ENCODE data around the gene GSX1.
"Not testable (repeated sequence)": the region's sequence is repeated elsewhere in the genome, so short reads cannot be mapped to it uniquely, and the experiment has no call there.

GSX1 gene

GRCh38 chr13:27792393-27793218 is at the start of gene GSX1:
TSS of gene GSX1 (plus strand) at chr13:27792483. CDS start at chr13:27792691, 208 bp downstream.
- TF ChIP-seq CTCF (conservative IDR thresholded peaks at IDR 0.05; ENCODE audit: low read depth, low read length) = no peak
- DNase-seq (ENCODE audit: low read depth) = peak; percentile 80
- no peak within 1 kb of the TSS for H3K4me3 ChIP-seq (ENCODE audit: low read depth, low read length)

DNA sequence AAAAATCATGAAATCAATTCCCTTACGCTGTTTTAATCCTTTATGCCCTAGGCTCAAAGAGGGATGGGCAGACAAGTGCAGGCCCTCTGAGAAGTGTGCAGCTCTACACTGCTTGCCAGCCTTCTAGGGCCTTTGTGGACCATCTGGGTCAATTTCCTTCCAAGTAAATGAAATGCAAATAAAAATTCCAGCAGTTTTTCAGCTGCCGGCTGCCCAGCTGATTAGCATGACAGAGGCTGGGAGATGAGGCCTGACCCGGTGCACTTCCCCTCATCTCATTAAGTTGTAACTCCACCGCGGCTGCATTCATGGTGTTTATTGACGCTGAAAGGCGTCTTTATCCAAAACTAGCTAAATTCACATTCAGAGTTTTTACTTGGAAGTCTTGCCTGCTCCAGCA is 47.5 kb upstream of the GSX1 start:
- no peak for TF ChIP-seq CTCF (conservative IDR thresholded peaks at IDR 0.05; ENCODE audit: low read depth, low read length)
- no peak for DNase-seq (ENCODE audit: low read depth)

GRCh38 chr13:27745301-27745700 is 47.0 kb upstream of the GSX1 start:
- H3K4me3 ChIP-seq (ENCODE audit: low read depth, low read length) = no peak overlapping the region
- no peak for TF ChIP-seq CTCF (conservative IDR thresholded peaks at IDR 0.05; ENCODE audit: low read depth, low read length)
- DNase-seq (ENCODE audit: low read depth) = no peak

More for the DNA sequence above, 47.5 kb upstream of the GSX1 start:
- H3K4me3 ChIP-seq (ENCODE audit: low read depth, low read length) = no peak overlapping the region

DNA sequence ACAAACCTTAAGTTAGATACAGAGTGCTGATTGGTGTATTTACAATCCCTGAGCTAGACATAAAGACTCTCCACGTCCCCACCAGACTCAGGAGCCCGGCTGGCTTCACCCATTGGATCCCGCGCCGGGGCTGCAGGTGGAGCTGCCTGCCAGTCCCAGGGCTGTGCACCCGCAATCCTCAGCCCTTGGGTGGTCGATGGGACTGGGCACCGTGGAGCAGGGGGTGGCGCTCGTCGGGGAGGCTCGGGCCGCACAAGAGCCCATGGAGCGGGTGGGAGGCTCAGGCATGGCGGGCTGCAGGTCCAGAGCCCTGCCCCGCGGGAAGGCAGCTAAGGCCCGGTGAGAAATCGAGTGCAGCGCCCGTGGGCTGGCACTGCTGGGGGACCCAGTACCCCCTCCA is 44.1 kb upstream of the GSX1 start:
- not testable (repeated sequence) for DNase-seq (ENCODE audit: low read depth); H3K4me3 ChIP-seq (ENCODE audit: low read depth, low read length)

GRCh38 chr13:27751953-27752532 is 40.2 kb upstream of the GSX1 start:
- no peak for TF ChIP-seq CTCF (conservative IDR thresholded peaks at IDR 0.05; ENCODE audit: low read depth, low read length)
- no peak overlapping the region for H3K4me3 ChIP-seq (ENCODE audit: low read depth, low read length)
- no peak for DNase-seq (ENCODE audit: low read depth)

GRCh38 chr13:27765650-27766049 is 26.6 kb upstream of the GSX1 start:
- TF ChIP-seq CTCF (conservative IDR thresholded peaks at IDR 0.05; ENCODE audit: low read depth, low read length) = no peak
- no peak for DNase-seq (ENCODE audit: low read depth)
- H3K4me3 ChIP-seq (ENCODE audit: low read depth, low read length) = no peak overlapping the region

DNA sequence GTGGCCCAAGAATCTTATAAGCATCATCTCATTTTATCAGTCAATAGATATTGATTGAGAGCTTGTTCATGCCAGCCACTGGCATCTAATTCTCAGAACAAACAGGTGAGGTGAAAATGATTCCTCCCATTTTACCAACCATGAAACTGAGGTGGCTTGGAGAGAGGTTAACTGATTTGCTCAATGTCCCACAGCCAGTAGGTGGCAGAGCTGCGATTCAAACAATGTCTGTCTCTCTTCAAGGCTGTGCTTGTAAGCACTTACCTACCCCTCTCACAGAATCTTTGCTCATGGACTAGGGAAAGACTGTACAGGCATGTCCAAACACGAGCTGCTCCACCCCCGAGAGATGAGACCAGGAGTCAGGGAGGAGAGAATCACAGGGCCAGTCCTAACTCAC is 21.5 kb upstream of the GSX1 start:
- peak; percentile 65 for TF ChIP-seq CTCF (conservative IDR thresholded peaks at IDR 0.05; ENCODE audit: low read depth, low read length)
- H3K4me3 ChIP-seq (ENCODE audit: low read depth, low read length) = no peak overlapping the region
- peak; percentile 44 for DNase-seq (ENCODE audit: low read depth)

All from choroid plexus epithelial cell (primary cell).